Spleen (tissue), 11 donors: Measurements from ENCODE around the gene TRPT1. TPM values are rescaled to one million over a fixed set of nuclear protein-coding genes. Genes with fewer than 3 reads are reported as not detected.

Source experiments
- DNase-seq: peaks from one replicate; pipeline ENCODE4 v3.0.0-alpha.2; 2020
- H3K27ac ChIP-seq, 8 donors: fragments of 200-600 bp; sonication (generic) in 7 of 8; 1 replicate in 4 of 8; 2 replicates in 4 of 8; pipeline versions ENCODE4 v1.5.0 to v1.8.0; 2016 to 2021; ENCODE audit warnings: inconsistent platforms in 4 of 8, mild to moderate bottlenecking in 4 of 8, moderate library complexity in 1 of 8
- H3K27me3 ChIP-seq, 7 donors: fragments of 200-600 bp; sonication (generic) in 6 of 7; replicated peaks in 1 of 7; 1 replicate in 4 of 7; 2 replicates in 3 of 7; pipeline versions ENCODE4 v1.5.0 to v1.8.0; 2016 to 2021; ENCODE audit warnings: inconsistent platforms in 3 of 7, mild to moderate bottlenecking in 1 of 7
- H3K36me3 ChIP-seq, 6 donors: fragments of 200-600 bp; sonication (generic) in 5 of 6; 1 replicate in 4 of 6; 2 replicates in 2 of 6; pipeline versions ENCODE4 v1.5.0 to v1.8.0; 2016 to 2021; ENCODE audit warnings: inconsistent platforms in 2 of 6
- H3K4me1 ChIP-seq, 6 donors: fragments of 200-600 bp; sonication (generic) in 5 of 6; 1 replicate in 3 of 6; 2 replicates in 3 of 6; pipeline versions ENCODE4 v1.5.0 to v1.8.0; 2016 to 2021; ENCODE audit warnings: inconsistent platforms in 3 of 6
- H3K4me3 ChIP-seq, 8 donors: fragments of 200-600 bp; sonication (generic) in 7 of 8; 1 replicate in 4 of 8; 2 replicates in 4 of 8; pipeline versions ENCODE4 v1.5.0 to v1.8.0; 2016 to 2021; ENCODE audit warnings: inconsistent platforms in 4 of 8, mild to moderate bottlenecking in 4 of 8, moderate library complexity in 2 of 8
- H3K9me3 ChIP-seq, 8 donors: fragments of 200-600 bp; sonication (generic) in 7 of 8; 1 replicate in 4 of 8; 2 replicates in 4 of 8; pipeline versions ENCODE4 v1.5.0 to v1.8.0; 2016 to 2021; ENCODE audit warnings: inconsistent platforms in 4 of 8
- POLR2A ChIP-seq, 3 donors: fragments of 450-650 bp; IDR thresholded peaks; one replicate each; pipeline ENCODE4 v1.5.1; 2017; ENCODE audit warnings: antibody characterized with exemption in 3 of 3, mild to moderate bottlenecking in 1 of 3
- POLR2AphosphoS5 ChIP-seq, 3 donors: sonication (generic); formaldehyde crosslinking; IDR thresholded peaks; one replicate each; pipeline ENCODE4 v1.5.1; 2017; ENCODE audit warnings: antibody characterized with exemption in 3 of 3
- WGBS, 5 donors: extraction: QIAGEN DNeasy Blood & Tissue Kit in 3 of 5; methylation state at CpG; one replicate each; pipeline versions ENCODE4 v1.1.5 to v1.1.7; 2013 to 2018; 5-methylcytosine and 5-hydroxymethylcytosine counted together
- intact Hi-C: fragments of 100-400 bp; cut with DNase I; formaldehyde crosslinking; loops from one replicate; pipeline ENCODE4 v1.15.0; 2023; ENCODE audit warnings: low total_unique reads
- polyA plus RNA-seq, 3 donors: library from polyadenylated mRNA; stranded (reverse); fragments of 200-250 nt; gene quantifications; one replicate each; pipeline ENCODE4 v1.2.1, GENCODE V29; 2013
- total RNA-seq, 7 donors: library from RNA; depleted of rRNA in 3 of 7; stranded (reverse); fragments of >200 nt in 3 of 7; fragmentation: NEBNext Ultra II Directional in 4 of 7; extraction: Animal tissue kit (Norgen Biotek cat#: 25700) in 4 of 7; gene quantifications; one replicate each; pipeline versions ENCODE4 v1.1.0 to v1.2.1, GENCODE V29; 2016 to 2021
- TF ChIP-seq, protein P1 (sequence below), 11 experiments: fragments of 200-600 bp in 7 of 11; fragments of 450-650 bp in 4 of 11; sonication (generic) in 4 of 11; IDR thresholded peaks in 8 of 11; conservative IDR thresholded peaks in 3 of 11; 1 replicate in 7 of 11; 2 replicates in 4 of 11; pipeline versions ENCODE4 v1.4.0 to v1.8.0; 2016 to 2021; ENCODE audit warnings: antibody characterized with exemption in 11 of 11, inconsistent platforms in 4 of 11, mild to moderate bottlenecking in 1 of 11
- donor health status: healthy with polysubstance abuse.
- donor health status: DM: no; HTN: no; CAD: no; lungs with moderate emphysema.
- donor health status: DM: no; HTN: no; CAD: no.
- donor health status: Bipolar disorder and iron deficiency.
- donor health status: healthy.
- donor health status: DM: no; HTN: no; CAD: no.
- donor health status: DM: yes; HTN: yes; CAD: no.

The TRPT1 gene
- total and polyA plus RNA-seq, 10 donors = 34.2 to 74.0 (median 46.4) TPM

DNA sequence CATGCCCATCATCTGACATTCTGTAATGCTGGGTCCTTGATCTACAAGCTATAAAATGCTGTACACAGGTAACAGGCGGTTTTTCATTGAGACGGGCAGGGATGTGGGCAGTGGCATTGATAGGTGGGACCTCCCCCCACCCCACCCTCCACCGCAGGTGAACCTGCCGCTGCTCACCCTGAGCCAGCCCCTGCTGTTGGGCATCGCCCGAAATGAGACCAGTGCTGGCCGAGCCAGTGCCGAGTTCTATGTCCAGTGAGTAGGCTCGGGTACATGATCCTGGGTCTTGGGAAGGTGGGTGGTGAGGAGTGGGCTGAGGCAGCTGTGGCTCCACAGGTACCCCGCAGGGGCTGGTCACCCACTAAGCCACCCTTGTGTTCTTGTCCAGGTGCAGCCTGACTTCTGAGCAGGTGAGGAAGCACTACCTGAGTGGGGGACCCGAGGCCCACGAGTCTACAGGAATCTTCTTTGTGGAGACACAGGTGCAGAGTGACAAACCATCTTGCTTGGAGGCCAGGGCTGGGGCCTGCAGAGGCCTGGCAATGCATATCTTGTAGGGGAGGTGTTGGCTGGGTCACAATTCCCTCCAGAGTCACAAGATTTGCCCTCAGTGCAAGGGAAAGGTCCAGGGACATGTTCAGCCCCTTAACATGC lies 3.2 kb upstream of the TRPT1 start:
- peaks cover 0 to 12% (median under 1%) of the 10 kb centered on the region in 6 donors for H3K36me3 ChIP-seq
- peak overlapping the region in 4 of 8 donors; percentile 55 to 87 (median 67) for H3K4me3 ChIP-seq
- WGBS, 5 donors = 90 to 93% (median 92%) methylated on average over 12 of the region's 12 CpGs
- H3K4me1 ChIP-seq = peaks cover 54 to 97% (median 83%) of the 10 kb centered on the region in 6 donors
- H3K27ac ChIP-seq = peak overlapping the region; percentile 78 to 98 (median 96)
- no peaks in the 10 kb centered on the region for H3K9me3 ChIP-seq
- intact Hi-C loops = no loop called here
- H3K27me3 ChIP-seq = no peaks in the 10 kb centered on the region
- TF ChIP-seq, protein P1, sequence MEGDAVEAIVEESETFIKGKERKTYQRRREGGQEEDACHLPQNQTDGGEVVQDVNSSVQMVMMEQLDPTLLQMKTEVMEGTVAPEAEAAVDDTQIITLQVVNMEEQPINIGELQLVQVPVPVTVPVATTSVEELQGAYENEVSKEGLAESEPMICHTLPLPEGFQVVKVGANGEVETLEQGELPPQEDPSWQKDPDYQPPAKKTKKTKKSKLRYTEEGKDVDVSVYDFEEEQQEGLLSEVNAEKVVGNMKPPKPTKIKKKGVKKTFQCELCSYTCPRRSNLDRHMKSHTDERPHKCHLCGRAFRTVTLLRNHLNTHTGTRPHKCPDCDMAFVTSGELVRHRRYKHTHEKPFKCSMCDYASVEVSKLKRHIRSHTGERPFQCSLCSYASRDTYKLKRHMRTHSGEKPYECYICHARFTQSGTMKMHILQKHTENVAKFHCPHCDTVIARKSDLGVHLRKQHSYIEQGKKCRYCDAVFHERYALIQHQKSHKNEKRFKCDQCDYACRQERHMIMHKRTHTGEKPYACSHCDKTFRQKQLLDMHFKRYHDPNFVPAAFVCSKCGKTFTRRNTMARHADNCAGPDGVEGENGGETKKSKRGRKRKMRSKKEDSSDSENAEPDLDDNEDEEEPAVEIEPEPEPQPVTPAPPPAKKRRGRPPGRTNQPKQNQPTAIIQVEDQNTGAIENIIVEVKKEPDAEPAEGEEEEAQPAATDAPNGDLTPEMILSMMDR (IDR thresholded peaks at IDR 0.05 in 8 of 11, conservative IDR thresholded peaks at IDR 0.05 in 3 of 11) = no peak
- TF ChIP-seq POLR2AphosphoS5 (IDR thresholded peaks at IDR 0.05) = peak in 1 of 3 donors; percentile 27
- DNase-seq = peak; percentile 83

GRCh38 chr11:64227405-64227956 lies 1.5 kb upstream of the TRPT1 start:
- 84 to 94% (median 87%) methylated on average over 3 of the region's 3 CpGs for WGBS, 5 donors
- Histone ChIP-seq H3K4me3 (peak overlapping the region in 6 of 8 donors; percentile 72 to 97 (median 77)), H3K27me3 (no peaks in the 10 kb centered on the region), H3K27ac (peak overlapping the region; percentile 89 to 98 (median 94)), H3K4me1 (peaks cover 46 to 97% (median 81%) of the 10 kb centered on the region in 6 donors), H3K36me3 (peaks cover 0 to 29% (median 14%) of the 10 kb centered on the region in 6 donors), H3K9me3 (no peaks in the 10 kb centered on the region)
- DNase-seq = peak; percentile 74
- intact Hi-C loops = no loop called here
- TF ChIP-seq POLR2AphosphoS5 (IDR thresholded peaks at IDR 0.05) (no peak), POLR2A (IDR thresholded peaks at IDR 0.05) (no peak)
- TF ChIP-seq, protein P1 (IDR thresholded peaks at IDR 0.05 in 8 of 11, conservative IDR thresholded peaks at IDR 0.05 in 3 of 11) = no peak

DNA sequence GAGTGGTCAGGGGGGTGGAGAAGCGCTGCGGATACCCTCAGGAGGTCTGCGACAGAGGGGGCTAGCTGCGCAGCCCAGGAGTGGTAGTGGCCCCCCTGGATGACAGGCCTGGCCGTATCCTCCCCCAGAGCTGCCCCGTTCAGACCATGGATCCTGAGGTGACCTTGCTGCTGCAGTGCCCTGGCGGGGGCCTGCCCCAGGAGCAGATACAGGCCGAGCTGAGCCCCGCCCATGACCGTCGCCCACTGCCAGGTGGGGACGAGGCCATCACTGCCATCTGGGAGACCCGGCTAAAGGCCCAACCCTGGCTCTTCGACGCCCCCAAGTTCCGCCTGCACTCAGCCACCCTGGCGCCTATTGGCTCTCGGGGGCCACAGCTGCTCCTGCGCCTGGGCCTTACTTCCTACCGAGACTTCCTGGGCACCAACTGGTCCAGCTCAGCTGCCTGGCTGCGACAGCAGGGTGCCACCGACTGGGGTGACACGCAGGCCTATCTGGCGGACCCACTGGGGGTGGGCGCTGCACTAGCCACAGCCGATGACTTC lies 593 bp upstream of the TRPT1 start:
- peak; percentile 94 for DNase-seq
- peak overlapping the region; percentile 72 to 97 (median 75) for H3K4me3 ChIP-seq
- peak overlapping the region; percentile 89 to 98 (median 94) for H3K27ac ChIP-seq
- H3K36me3 ChIP-seq = peaks cover 0 to 38% (median 18%) of the 10 kb centered on the region in 6 donors
- intact Hi-C loops = no loop called here
- no peaks in the 10 kb centered on the region for H3K27me3 ChIP-seq
- H3K4me1 ChIP-seq = peaks cover 42 to 95% (median 74%) of the 10 kb centered on the region in 6 donors
- TF ChIP-seq POLR2A (IDR thresholded peaks at IDR 0.05) = no peak
- TF ChIP-seq, protein P1 (IDR thresholded peaks at IDR 0.05 in 8 of 11, conservative IDR thresholded peaks at IDR 0.05 in 3 of 11) = peak in 1 of 11 experiments; percentile 6
- TF ChIP-seq POLR2AphosphoS5 (IDR thresholded peaks at IDR 0.05) = peak; percentile 69 to 78 (median 76)
- WGBS, 5 donors = 0 to 4% (median 3%) methylated on average over 2 to 26 of the region's 26 CpGs
- H3K9me3 ChIP-seq = no peaks in the 10 kb centered on the region
